Neural progenitor cell (in vitro differentiated cells): ENCODE data around the gene NEXN.

ENCODE experiments used
- EZH2 ChIP-seq: fragments of 200-600 bp; sonication (generic); IDR thresholded peaks from 2 replicates; pipeline ENCODE4 v1.6.1; 2017; ENCODE audit warnings: antibody characterized with exemption, mild to moderate bottlenecking, moderate library complexity
- TF ChIP-seq, protein P1 (sequence below): fragments of 200-600 bp; sonication (generic); IDR thresholded peaks from 2 replicates; pipeline ENCODE4 v1.5.1; 2017; ENCODE audit warnings: antibody characterized with exemption, mild to moderate bottlenecking

- TF ChIP-seq, protein P1, sequence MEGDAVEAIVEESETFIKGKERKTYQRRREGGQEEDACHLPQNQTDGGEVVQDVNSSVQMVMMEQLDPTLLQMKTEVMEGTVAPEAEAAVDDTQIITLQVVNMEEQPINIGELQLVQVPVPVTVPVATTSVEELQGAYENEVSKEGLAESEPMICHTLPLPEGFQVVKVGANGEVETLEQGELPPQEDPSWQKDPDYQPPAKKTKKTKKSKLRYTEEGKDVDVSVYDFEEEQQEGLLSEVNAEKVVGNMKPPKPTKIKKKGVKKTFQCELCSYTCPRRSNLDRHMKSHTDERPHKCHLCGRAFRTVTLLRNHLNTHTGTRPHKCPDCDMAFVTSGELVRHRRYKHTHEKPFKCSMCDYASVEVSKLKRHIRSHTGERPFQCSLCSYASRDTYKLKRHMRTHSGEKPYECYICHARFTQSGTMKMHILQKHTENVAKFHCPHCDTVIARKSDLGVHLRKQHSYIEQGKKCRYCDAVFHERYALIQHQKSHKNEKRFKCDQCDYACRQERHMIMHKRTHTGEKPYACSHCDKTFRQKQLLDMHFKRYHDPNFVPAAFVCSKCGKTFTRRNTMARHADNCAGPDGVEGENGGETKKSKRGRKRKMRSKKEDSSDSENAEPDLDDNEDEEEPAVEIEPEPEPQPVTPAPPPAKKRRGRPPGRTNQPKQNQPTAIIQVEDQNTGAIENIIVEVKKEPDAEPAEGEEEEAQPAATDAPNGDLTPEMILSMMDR = no peak
- no peak for TF ChIP-seq EZH2
Measured at GRCh38 chr1:77951328-77951727, 62.9 kb downstream of the NEXN start.
